ENCODE results near the gene BMP8A.

BMP8A gene

GRCh38 chr1:39571178-39571483 lies 79.7 kb downstream of the BMP8A start:
- Histone ChIP-seq H3K27ac (replicated peaks) (no peak overlapping the region), H3K4me3 (replicated peaks; ENCODE audit: insufficient read depth, low read length) (no peak overlapping the region), H3K27me3 (ENCODE audit: insufficient read depth, poor library complexity, severe bottlenecking) (no peaks in the 10 kb centered on the region)
- DNase-seq (ENCODE audit: low read depth in 1 of 2, low spot score in 1 of 2) = no peak
- TF ChIP-seq POLR2AphosphoS5 (IDR thresholded peaks at IDR 0.05; ENCODE audit: low read depth) = no peak
- no peak for TF ChIP-seq GABPA (IDR thresholded peaks at IDR 0.05; ENCODE audit: low read depth)
- no peak for TF ChIP-seq REST (IDR thresholded peaks at IDR 0.05; ENCODE audit: insufficient replicate concordance, low read depth)
- TF ChIP-seq SPI1 (IDR thresholded peaks at IDR 0.05; ENCODE audit: borderline replicate concordance, low read depth) = no peak
- TF ChIP-seq, protein P1, sequence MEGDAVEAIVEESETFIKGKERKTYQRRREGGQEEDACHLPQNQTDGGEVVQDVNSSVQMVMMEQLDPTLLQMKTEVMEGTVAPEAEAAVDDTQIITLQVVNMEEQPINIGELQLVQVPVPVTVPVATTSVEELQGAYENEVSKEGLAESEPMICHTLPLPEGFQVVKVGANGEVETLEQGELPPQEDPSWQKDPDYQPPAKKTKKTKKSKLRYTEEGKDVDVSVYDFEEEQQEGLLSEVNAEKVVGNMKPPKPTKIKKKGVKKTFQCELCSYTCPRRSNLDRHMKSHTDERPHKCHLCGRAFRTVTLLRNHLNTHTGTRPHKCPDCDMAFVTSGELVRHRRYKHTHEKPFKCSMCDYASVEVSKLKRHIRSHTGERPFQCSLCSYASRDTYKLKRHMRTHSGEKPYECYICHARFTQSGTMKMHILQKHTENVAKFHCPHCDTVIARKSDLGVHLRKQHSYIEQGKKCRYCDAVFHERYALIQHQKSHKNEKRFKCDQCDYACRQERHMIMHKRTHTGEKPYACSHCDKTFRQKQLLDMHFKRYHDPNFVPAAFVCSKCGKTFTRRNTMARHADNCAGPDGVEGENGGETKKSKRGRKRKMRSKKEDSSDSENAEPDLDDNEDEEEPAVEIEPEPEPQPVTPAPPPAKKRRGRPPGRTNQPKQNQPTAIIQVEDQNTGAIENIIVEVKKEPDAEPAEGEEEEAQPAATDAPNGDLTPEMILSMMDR (IDR thresholded peaks at IDR 0.05; ENCODE audit: insufficient read depth, low read length) = no peak

DNA sequence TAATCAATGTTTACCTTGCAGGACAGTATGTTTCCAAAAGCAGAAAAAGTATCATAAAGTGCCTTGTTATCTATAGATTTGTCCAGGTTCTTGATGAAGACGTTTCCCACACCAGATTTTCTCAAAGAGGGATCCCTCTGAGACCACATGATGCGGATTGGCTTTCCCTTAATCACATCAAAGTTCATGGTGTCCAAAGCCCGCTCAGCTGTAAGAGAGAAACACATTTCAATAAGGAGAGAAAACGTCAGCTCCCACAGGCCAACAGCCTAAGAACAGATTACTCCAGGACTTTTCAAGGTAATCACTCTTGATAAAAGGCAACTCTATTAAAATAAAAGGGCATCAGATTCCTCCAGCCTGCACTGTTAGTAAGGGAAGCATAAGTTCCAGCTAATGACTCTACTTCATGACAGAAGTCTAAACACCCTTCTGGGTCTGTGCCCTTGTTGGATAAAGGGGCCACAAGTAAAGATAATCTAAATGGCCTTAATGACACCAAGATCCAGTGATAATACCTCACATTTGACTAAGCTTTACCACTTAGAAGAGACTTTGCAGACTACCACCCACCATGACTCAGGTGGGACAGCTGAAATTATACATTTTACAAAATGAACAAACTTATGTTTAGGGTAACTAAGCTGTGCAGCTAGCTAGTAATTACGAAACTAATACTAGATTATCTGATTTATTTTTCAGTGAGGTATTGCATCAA lies 81.1 kb downstream of the BMP8A start:
- H3K27ac ChIP-seq (replicated peaks) = no peak overlapping the region
- no peaks in the 10 kb centered on the region for H3K27me3 ChIP-seq (ENCODE audit: insufficient read depth, poor library complexity, severe bottlenecking)
- no peak for TF ChIP-seq REST (IDR thresholded peaks at IDR 0.05; ENCODE audit: insufficient replicate concordance, low read depth)
- TF ChIP-seq, protein P1 (IDR thresholded peaks at IDR 0.05; ENCODE audit: insufficient read depth, low read length) = no peak
- DNase-seq (ENCODE audit: low read depth in 1 of 2, low spot score in 1 of 2) = no peak
- H3K4me3 ChIP-seq (replicated peaks; ENCODE audit: insufficient read depth, low read length) = no peak overlapping the region

- H3K27ac ChIP-seq (replicated peaks) = no peak overlapping the region
- H3K27me3 ChIP-seq (ENCODE audit: insufficient read depth, poor library complexity, severe bottlenecking) = no peaks in the 10 kb centered on the region
- no peak for DNase-seq (ENCODE audit: low read depth in 1 of 2, low spot score in 1 of 2)
- H3K4me3 ChIP-seq (replicated peaks; ENCODE audit: insufficient read depth, low read length) = peak overlapping the region; percentile 87
- TF ChIP-seq GABPA (IDR thresholded peaks at IDR 0.05; ENCODE audit: low read depth) (no peak), SPI1 (IDR thresholded peaks at IDR 0.05; ENCODE audit: borderline replicate concordance, low read depth) (no peak), POLR2AphosphoS5 (IDR thresholded peaks at IDR 0.05; ENCODE audit: low read depth) (no peak), REST (IDR thresholded peaks at IDR 0.05; ENCODE audit: insufficient replicate concordance, low read depth) (no peak)
- TF ChIP-seq, protein P1 (IDR thresholded peaks at IDR 0.05; ENCODE audit: insufficient read depth, low read length) = no peak
Measured at GRCh38 chr1:39573097-39573465, 81.6 kb downstream of the BMP8A start.
